ENCODE data around the gene PAK5. TPM values are rescaled to one million over a fixed set of nuclear protein-coding genes. Genes with fewer than 3 reads are reported as not detected.

Gene PAK5
- not detected for total RNA-seq

GRCh38 chr20:9838378-9839295, at the start of gene PAK5:
TSS of gene PAK5 (minus strand) at chr20:9839076. CDS start at chr20:9644328, 194,748 bp downstream.
- H3K36me3 Mint-ChIP-seq, result no peaks in the 10 kb centered on the region
- ATAC-seq (ENCODE audit: low read depth), result no peak
- POLR2A ChIA-PET, result no interaction called here
- H3K9me3 Mint-ChIP-seq, result no peaks in the 10 kb centered on the region
- H3K27me3 Mint-ChIP-seq, result peaks cover 21% of the 10 kb centered on the region
- no peak within 1 kb of the TSS for H3K4me3 Mint-ChIP-seq
- no peaks in the 10 kb centered on the region for H3K4me1 Mint-ChIP-seq
- no peak for DNase-seq
- H3K27ac Mint-ChIP-seq, result no peak within 1 kb of the TSS

- H3K9me3 Mint-ChIP-seq, result peaks cover 3% of the 10 kb centered on the region
- H3K27me3 Mint-ChIP-seq, result no peaks in the 10 kb centered on the region
- no peak overlapping the region for H3K27ac Mint-ChIP-seq
- no peak for DNase-seq
- H3K4me3 Mint-ChIP-seq, result no peak overlapping the region
- POLR2A ChIA-PET, result no interaction called here
- H3K36me3 Mint-ChIP-seq, result peaks cover 2% of the 10 kb centered on the region
- no peaks in the 10 kb centered on the region for H3K4me1 Mint-ChIP-seq
- ATAC-seq (ENCODE audit: low read depth), result no peak
These were observed 48.8 kb upstream of the PAK5 start for GRCh38 chr20:9887706-9888105.

GRCh38 chr20:9886227-9886626, 47.4 kb upstream of the PAK5 start:
- Mint-ChIP-seq H3K36me3 (peaks cover 2% of the 10 kb centered on the region), H3K4me3 (no peak overlapping the region), H3K9me3 (peaks cover 3% of the 10 kb centered on the region), H3K27me3 (no peaks in the 10 kb centered on the region), H3K27ac (no peak overlapping the region), H3K4me1 (no peaks in the 10 kb centered on the region)
- no peak for DNase-seq
- ATAC-seq (ENCODE audit: low read depth), result no peak
- POLR2A ChIA-PET, result no interaction called here

- ATAC-seq (ENCODE audit: low read depth), result no peak
These were observed 45.8 kb upstream of the PAK5 start for GRCh38 chr20:9884666-9885065.

GRCh38 chr20:9884061-9884460, 45.2 kb upstream of the PAK5 start:
- POLR2A ChIA-PET, result no interaction called here
- no peaks in the 10 kb centered on the region for H3K4me1 Mint-ChIP-seq
- no peak for ATAC-seq (ENCODE audit: low read depth)
- DNase-seq, result no peak
- H3K36me3 Mint-ChIP-seq, result no peaks in the 10 kb centered on the region
- H3K9me3 Mint-ChIP-seq, result no peaks in the 10 kb centered on the region
- H3K27me3 Mint-ChIP-seq, result no peaks in the 10 kb centered on the region
- no peak overlapping the region for H3K4me3 Mint-ChIP-seq
- no peak overlapping the region for H3K27ac Mint-ChIP-seq

More at GRCh38 chr20:9884666-9885065, 45.8 kb upstream of the PAK5 start:
- H3K4me1 Mint-ChIP-seq, result no peaks in the 10 kb centered on the region
- peaks cover 3% of the 10 kb centered on the region for H3K9me3 Mint-ChIP-seq
- H3K36me3 Mint-ChIP-seq, result peaks cover 2% of the 10 kb centered on the region
- no peak overlapping the region for H3K4me3 Mint-ChIP-seq
- no peak for DNase-seq
- POLR2A ChIA-PET, result no interaction called here
- H3K27me3 Mint-ChIP-seq, result no peaks in the 10 kb centered on the region
- no peak overlapping the region for H3K27ac Mint-ChIP-seq

GRCh38 chr20:9877932-9878495, 39.1 kb upstream of the PAK5 start:
- Mint-ChIP-seq H3K9me3 (no peaks in the 10 kb centered on the region), H3K4me3 (no peak overlapping the region), H3K36me3 (no peaks in the 10 kb centered on the region), H3K27ac (no peak overlapping the region), H3K27me3 (no peaks in the 10 kb centered on the region), H3K4me1 (no peaks in the 10 kb centered on the region)
- DNase-seq (no peak), ATAC-seq (ENCODE audit: low read depth) (no peak)
- POLR2A ChIA-PET, result no interaction called here

- Mint-ChIP-seq H3K27ac (no peak overlapping the region), H3K36me3 (no peaks in the 10 kb centered on the region), H3K9me3 (peaks cover 2% of the 10 kb centered on the region), H3K4me1 (no peaks in the 10 kb centered on the region), H3K27me3 (no peaks in the 10 kb centered on the region), H3K4me3 (no peak overlapping the region)
- DNase-seq (no peak), ATAC-seq (ENCODE audit: low read depth) (no peak)
- POLR2A ChIA-PET, result no interaction called here
These were observed 28.5 kb upstream of the PAK5 start for GRCh38 chr20:9867196-9867980.

- Mint-ChIP-seq H3K27me3 (no peaks in the 10 kb centered on the region), H3K9me3 (no peaks in the 10 kb centered on the region), H3K4me1 (no peaks in the 10 kb centered on the region), H3K4me3 (no peak overlapping the region), H3K27ac (no peak overlapping the region), H3K36me3 (no peaks in the 10 kb centered on the region)
- POLR2A ChIA-PET, result no interaction called here
- DNase-seq, result no peak
- no peak for ATAC-seq (ENCODE audit: low read depth)
These were observed 13.7 kb upstream of the PAK5 start for GRCh38 chr20:9852566-9852965.

GRCh38 chr20:9839626-9840025, 750 bp upstream of the PAK5 start:
- Mint-ChIP-seq H3K9me3 (no peaks in the 10 kb centered on the region), H3K4me3 (no peak overlapping the region), H3K27ac (no peak overlapping the region), H3K4me1 (no peaks in the 10 kb centered on the region), H3K36me3 (no peaks in the 10 kb centered on the region), H3K27me3 (peaks cover 21% of the 10 kb centered on the region)
- POLR2A ChIA-PET, result no interaction called here
- DNase-seq (no peak), ATAC-seq (ENCODE audit: low read depth) (no peak)

- H3K4me1 Mint-ChIP-seq, result no peaks in the 10 kb centered on the region
- H3K4me3 Mint-ChIP-seq, result no peak overlapping the region
- H3K27me3 Mint-ChIP-seq, result peaks cover 21% of the 10 kb centered on the region
- POLR2A ChIA-PET, result no interaction called here
- ATAC-seq (ENCODE audit: low read depth), result no peak
- H3K9me3 Mint-ChIP-seq, result no peaks in the 10 kb centered on the region
- DNase-seq, result no peak
- H3K27ac Mint-ChIP-seq, result no peak overlapping the region
- H3K36me3 Mint-ChIP-seq, result no peaks in the 10 kb centered on the region
These were observed 870 bp downstream of the PAK5 start for GRCh38 chr20:9838035-9838377.

GRCh38 chr20:9837634-9838033, 1.2 kb downstream of the PAK5 start:
- peaks cover 21% of the 10 kb centered on the region for H3K27me3 Mint-ChIP-seq
- ATAC-seq (ENCODE audit: low read depth), result no peak

GRCh38 chr20:9835302-9835701, 3.6 kb downstream of the PAK5 start:
- Mint-ChIP-seq H3K36me3 (no peaks in the 10 kb centered on the region), H3K9me3 (no peaks in the 10 kb centered on the region), H3K4me3 (no peak overlapping the region), H3K27me3 (peaks cover 20% of the 10 kb centered on the region), H3K4me1 (no peaks in the 10 kb centered on the region), H3K27ac (no peak overlapping the region)
- no peak for DNase-seq
- POLR2A ChIA-PET, result no interaction called here
- ATAC-seq (ENCODE audit: low read depth), result no peak

More at GRCh38 chr20:9837634-9838033, 1.2 kb downstream of the PAK5 start:
- H3K36me3 Mint-ChIP-seq, result no peaks in the 10 kb centered on the region
- H3K4me3 Mint-ChIP-seq, result no peak overlapping the region
- POLR2A ChIA-PET, result no interaction called here
- H3K27ac Mint-ChIP-seq, result no peak overlapping the region
- no peak for DNase-seq
- H3K9me3 Mint-ChIP-seq, result no peaks in the 10 kb centered on the region
- H3K4me1 Mint-ChIP-seq, result no peaks in the 10 kb centered on the region

GRCh38 chr20:9831032-9831431, 7.8 kb downstream of the PAK5 start:
- H3K27ac Mint-ChIP-seq, result no peak overlapping the region
- no peaks in the 10 kb centered on the region for H3K27me3 Mint-ChIP-seq
- DNase-seq, result no peak
- no peaks in the 10 kb centered on the region for H3K36me3 Mint-ChIP-seq
- no peak overlapping the region for H3K4me3 Mint-ChIP-seq
- H3K4me1 Mint-ChIP-seq, result no peaks in the 10 kb centered on the region
- H3K9me3 Mint-ChIP-seq, result no peaks in the 10 kb centered on the region
- no peak for ATAC-seq (ENCODE audit: low read depth)
- POLR2A ChIA-PET, result no interaction called here

- Mint-ChIP-seq H3K27me3 (no peaks in the 10 kb centered on the region), H3K4me3 (no peak overlapping the region), H3K27ac (no peak overlapping the region), H3K9me3 (no peaks in the 10 kb centered on the region), H3K4me1 (no peaks in the 10 kb centered on the region), H3K36me3 (no peaks in the 10 kb centered on the region)
- DNase-seq (no peak), ATAC-seq (ENCODE audit: low read depth) (no peak)
- POLR2A ChIA-PET, result no interaction called here
These were observed 9.0 kb downstream of the PAK5 start for GRCh38 chr20:9829835-9830234.
